Fibroblast of skin of abdomen (primary cell): ENCODE results near the gene ZFAND6.
A peak's percentile ranks its signal among the peaks of the same experiment; 100 is the strongest.

Experiments
- DNase-seq: peaks from one replicate; pipeline ENCODE4 v3.0.0-alpha.2; 2013

Gene ZFAND6

GRCh38 chr15:80151576-80151975 lies 92.1 kb downstream of the ZFAND6 start:
- DNase-seq = no peak

GRCh38 chr15:80152180-80152895 lies 92.9 kb downstream of the ZFAND6 start:
- DNase-seq = peak; percentile 95

DNA sequence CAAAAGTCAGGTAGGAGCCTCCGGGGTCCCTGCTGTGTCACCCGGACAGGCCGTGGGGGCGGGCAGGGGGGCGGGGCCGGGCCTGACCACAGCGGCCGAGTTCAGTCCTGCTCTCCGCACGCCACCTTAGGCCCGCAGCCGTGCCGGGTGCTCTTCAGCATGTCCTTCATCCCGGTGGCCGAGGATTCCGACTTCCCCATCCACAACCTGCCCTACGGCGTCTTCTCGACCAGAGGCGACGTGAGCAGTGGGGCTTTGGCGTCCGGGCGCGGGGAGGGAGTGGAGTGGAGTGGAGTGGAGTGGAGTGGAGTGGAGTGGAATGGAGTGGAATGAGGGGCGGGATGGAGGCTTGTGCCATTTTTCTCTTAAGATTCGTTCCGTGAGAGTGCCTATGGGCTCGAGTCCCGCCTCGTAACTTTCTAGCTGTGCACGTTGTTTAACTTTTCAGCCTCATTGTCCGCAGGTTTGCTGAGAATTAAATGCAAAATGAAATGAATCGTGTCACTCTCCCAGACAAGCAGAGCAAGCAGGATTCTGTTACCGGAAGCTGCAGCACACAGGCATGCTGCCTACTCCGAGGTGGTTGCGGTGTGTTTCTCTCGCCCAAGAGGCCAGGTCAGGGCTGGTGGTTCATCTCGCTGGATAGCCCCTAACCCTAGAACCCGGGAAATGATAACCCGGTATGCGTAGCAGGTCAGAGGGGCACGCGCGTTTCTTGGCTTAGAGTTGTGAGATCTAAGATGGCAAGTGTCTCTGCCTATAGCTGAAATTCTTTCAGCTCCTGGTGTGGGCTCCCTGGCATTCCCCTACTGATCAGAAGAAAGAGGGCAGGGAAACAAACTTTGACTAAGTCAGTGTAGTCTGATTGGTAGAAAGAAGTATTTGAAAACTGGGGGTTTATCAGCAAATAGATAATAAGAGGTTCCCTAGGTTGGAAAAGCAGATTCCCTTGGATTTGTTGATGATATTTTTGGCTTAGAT lies 93.7 kb downstream of the ZFAND6 start, which contains the start of gene FAH:
Gene FAH, plus strand, starts transcription at position 104 of the 981 bp plus-strand sequence. Its CDS starts 56 bp downstream, at position 160.
- DNase-seq = peak; percentile 40

- no peak for DNase-seq
These were observed 94.4 kb downstream of the ZFAND6 start for GRCh38 chr15:80153900-80154299.

- no peak for DNase-seq
These were observed 94.9 kb downstream of the ZFAND6 start for GRCh38 chr15:80154336-80154735.

- no peak for DNase-seq
These were observed 95.5 kb downstream of the ZFAND6 start for GRCh38 chr15:80155001-80155377.

GRCh38 chr15:80155378-80156175 lies 96.1 kb downstream of the ZFAND6 start:
- DNase-seq = peak; percentile 32

DNA sequence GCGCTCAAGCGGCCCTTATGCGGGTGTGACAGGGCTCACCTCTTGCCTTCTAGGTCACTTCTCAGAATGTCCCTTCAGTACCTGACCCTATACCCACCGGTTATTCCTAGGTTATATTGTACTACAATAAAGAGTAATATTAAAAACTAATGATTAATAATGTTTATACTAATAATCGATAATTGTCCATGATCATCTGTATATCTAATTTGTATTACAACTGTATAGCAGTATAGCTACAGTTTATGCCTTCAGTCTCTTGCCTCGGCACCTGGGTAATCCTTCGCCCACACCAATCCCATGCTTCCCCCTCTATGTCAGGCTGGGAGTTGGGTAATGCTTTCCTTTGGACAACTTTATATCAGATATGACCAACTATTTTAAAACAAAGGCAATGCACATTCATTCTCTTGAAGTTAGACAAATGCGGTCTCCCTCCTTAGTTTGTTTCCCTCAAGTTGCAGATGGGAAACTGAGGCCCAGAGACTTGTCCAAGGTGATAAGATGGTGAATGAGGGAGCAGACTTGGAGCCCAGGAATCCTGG lies 96.8 kb downstream of the ZFAND6 start:
- no peak for DNase-seq

- DNase-seq = no peak
These were observed 97.7 kb downstream of the ZFAND6 start for GRCh38 chr15:80157215-80157614.

DNA sequence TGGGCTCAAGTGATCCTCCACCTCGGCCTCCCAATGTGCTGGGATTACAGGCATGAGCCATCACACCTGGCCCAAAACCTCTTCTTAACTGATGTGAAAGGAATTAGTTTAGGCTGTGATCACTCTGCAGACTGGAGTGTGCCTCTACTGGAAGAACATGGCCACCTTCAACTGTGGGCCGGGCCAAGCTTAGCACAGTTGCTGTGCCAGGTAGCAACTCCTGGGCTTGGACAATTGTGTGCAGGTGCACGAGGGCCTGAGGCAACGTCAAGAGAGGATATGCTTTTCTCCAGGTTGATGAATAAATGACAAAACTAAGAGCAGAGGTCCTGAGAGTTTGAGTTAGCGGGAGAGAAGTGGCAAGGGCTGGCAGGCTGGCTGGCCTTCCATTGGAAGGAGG lies 99.8 kb downstream of the ZFAND6 start:
- no peak for DNase-seq

DNA sequence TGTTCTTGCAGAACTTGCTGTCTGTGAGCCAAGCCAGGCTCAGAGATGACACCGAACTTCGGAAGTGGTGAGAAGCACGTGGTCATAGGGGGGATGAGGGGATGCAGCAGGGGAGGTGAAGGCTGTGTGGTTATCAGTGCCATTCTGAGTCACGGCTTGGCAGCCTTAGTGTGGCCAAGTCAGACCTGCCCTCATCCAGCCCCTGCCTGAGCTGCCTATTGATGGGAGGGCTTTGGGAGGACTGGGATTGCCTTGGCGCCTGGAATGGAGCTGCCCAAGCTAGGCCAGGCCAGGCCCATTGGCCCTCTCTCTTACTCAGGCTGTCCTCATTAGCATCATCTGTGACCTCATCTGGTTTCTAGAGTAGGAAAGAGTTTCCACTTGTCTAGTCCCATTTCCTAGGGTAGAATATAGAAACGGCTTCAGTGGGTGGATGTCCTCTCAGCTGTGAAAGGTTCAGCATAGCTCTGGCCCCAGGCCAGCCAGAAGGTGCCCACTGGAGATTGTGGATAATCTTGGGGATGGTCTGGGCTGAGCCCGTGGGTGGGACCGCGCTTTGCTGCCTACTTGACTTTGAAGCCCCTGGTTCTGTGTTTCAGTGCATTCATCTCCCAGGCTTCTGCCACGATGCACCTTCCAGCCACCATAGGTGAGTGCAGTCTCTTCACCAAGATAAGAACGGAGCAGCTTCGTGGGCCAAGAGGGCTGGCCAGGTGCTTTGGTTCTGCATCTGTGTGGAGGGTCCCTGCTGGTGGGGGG lies 100.5 kb downstream of the ZFAND6 start:
- no peak for DNase-seq

- peak; percentile 94 for DNase-seq
These were observed 101.2 kb downstream of the ZFAND6 start for GRCh38 chr15:80160570-80161156.

- DNase-seq = no peak
These were observed 102.1 kb downstream of the ZFAND6 start for GRCh38 chr15:80161468-80162016.

DNA sequence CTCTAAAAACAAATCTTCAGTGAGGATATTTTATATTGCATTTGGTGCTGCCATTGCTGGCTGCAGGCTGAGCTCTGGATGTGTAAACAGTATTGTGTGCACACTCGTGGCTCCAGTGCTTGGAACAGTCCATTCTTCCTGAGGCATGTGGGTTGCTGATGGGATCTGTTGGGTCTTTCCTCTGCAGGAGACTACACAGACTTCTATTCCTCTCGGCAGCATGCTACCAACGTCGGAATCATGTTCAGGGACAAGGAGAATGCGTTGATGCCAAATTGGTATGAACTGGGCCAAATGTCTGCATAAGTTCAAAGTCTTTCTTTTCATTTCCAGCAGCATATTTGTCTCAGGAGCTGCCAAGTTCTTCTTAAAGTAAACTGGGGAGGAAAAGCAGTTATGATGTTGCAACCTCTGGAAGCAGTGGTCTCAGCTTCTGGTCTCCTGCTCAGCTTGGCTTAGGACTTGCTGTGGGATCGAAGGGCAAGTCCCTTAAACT lies 102.6 kb downstream of the ZFAND6 start:
- no peak for DNase-seq

DNA sequence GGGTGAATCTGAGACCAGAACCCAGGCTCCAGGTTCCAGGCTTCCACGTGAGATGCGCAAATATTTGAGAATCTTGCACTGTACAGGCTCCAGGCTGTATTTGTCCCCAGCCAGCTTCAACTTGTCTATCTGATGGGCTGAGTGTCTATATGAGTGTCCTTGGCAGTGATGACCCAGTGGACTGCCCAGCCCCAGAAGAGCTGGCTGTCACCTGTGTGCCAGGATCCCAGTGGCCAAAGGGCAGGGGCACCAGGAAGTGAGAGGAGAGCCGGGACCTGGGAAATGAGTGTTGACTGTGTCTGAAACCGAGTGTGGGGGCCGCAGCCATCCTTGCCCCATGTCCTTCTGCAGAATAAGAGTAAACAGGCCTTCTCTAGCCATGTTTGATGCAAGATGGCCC lies 103.7 kb downstream of the ZFAND6 start:
- no peak for DNase-seq

DNA sequence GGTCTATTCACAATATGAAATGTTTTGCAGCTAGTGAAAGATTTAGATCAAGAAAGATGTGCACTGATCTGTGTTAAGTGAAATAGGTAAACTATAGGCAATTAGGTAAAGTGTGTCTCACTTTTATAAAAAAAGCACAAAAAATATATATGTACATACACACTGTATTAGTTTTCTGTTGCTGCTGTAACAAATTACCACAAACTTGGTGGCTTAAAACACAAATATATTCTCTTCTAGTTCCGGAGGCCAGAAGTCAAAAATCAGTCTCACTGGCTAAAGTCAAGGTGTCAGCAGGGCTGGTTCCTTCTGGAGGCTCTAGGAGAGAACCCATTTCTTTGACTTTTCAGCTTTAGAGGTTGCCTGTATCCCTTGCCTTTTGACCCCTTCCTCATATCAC lies 104.4 kb downstream of the ZFAND6 start:
- DNase-seq = no peak

DNA sequence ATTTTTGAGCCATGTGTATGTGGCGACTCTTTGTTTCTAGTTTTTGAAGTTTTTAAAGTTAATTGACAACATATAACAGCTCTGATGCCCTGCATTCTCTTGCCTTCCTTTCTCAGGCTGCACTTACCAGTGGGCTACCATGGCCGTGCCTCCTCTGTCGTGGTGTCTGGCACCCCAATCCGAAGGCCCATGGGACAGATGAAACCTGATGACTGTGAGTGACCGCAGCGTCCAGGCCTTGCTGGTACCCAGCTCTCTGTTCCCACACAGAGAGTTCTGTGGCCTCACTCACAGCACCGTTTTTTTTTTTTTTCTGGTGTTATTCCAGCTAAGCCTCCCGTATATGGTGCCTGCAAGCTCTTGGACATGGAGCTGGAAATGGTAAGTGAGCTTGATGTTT lies 108.5 kb downstream of the ZFAND6 start:
- DNase-seq = no peak

DNA sequence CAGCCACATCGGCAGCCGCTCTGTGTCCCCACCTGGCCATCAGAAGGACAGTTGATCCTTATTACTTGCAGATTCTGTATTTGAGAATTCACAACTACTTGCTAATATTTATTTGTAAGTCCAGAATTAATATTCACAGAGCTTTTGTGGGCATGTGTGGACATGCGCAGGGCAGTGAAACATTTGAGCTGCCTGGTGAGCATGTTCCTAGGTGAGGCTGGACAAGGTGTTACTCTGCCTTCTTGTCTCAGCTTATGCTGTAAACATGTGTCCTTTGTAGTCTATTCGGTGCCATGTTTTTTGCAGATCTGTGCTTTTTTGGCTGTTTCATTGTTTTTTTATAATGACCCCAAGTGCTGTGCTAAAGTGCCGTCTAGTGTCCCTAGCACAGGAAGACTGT lies 108.9 kb downstream of the ZFAND6 start:
- DNase-seq = no peak

DNA sequence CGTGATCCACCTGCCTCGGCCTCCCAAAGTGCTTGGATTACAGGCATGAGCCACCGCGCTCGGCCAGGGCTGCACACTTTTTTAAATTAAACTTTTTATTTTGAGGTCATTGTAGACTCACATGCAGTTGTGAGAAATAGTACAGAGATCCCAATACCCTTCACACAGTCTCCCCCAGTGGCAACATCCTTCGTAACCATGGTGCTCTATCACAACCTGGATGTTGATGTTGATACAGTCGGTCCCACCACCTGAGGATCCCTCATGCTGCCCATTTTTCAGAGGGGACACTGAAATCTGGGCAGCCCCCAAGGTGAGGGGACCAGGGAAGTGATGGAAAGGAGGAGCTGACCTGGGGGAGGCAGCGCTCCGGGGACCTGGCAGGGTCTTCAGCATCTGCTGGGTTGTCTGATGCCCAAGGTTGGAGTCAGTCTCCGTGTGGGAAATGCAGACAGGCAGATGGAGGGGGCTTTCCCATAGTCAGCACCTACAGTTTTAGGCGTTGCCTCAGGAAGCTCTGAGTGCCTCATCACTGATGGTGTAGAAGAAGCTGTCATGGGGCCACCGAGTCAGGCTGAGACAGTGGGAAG lies 110.4 kb downstream of the ZFAND6 start:
- no peak for DNase-seq

- no peak for DNase-seq
These were observed 111.1 kb downstream of the ZFAND6 start for GRCh38 chr15:80170596-80170995.
